ENCODE results near the gene GIPR. TPM values are rescaled to one million over a fixed set of nuclear protein-coding genes. Genes with fewer than 3 reads are reported as not detected.
"Not testable (repeated sequence)": the region's sequence is repeated elsewhere in the genome, so short reads cannot be mapped to it uniquely, and the experiment has no call there.

GIPR gene
- total RNA-seq, 1 donor from 2014 or later, result 0.76 TPM

DNA sequence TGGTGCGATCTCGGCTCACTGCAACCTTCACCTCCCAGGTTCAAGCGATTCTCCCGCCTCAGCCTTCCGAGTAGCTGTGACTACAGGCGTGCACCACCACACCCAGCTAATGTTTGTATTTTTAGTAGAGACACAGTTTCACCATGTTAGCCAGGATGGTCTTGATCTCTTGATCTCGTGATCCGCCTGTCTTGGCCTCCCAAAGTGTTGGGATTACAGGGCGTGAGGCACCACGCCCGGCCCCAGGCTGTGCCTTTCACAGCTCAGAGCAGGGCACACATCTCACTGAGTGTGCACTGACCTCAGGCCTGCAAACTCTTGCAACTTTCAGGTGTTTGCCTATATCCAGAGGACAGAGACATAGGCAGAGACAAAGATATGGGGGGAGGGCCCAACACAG, 17.0 kb downstream of the GIPR start:
- DNase-seq (ENCODE audit: extremely low read depth, low read depth, low spot score), result not testable (repeated sequence)

GRCh38 chr19:45687599-45687998, 19.6 kb downstream of the GIPR start:
- no peak for DNase-seq (ENCODE audit: extremely low read depth, low read depth, low spot score)

GRCh38 chr19:45691516-45692186, 23.6 kb downstream of the GIPR start, which contains the start of gene SNRPD2:
Gene SNRPD2 (minus strand): TSS chr19:45691953. CDS start chr19:45691888, 65 bp downstream.
- DNase-seq (ENCODE audit: extremely low read depth, low read depth, low spot score), result peak; percentile 77

- peak; percentile 98 for DNase-seq (ENCODE audit: extremely low read depth, low read depth, low spot score)
Observed at GRCh38 chr19:45692187-45693105, 24.4 kb downstream of the GIPR start, which contains the start of gene QPCTL. Gene QPCTL (plus strand): TSS chr19:45692666. CDS start chr19:45692704, 38 bp downstream.

- DNase-seq (ENCODE audit: extremely low read depth, low read depth, low spot score), result no peak
Observed at GRCh38 chr19:45693106-45693788, 25.2 kb downstream of the GIPR start.

- no peak for DNase-seq (ENCODE audit: extremely low read depth, low read depth, low spot score)
Observed at GRCh38 chr19:45701676-45702075, 33.7 kb downstream of the GIPR start.

DNA sequence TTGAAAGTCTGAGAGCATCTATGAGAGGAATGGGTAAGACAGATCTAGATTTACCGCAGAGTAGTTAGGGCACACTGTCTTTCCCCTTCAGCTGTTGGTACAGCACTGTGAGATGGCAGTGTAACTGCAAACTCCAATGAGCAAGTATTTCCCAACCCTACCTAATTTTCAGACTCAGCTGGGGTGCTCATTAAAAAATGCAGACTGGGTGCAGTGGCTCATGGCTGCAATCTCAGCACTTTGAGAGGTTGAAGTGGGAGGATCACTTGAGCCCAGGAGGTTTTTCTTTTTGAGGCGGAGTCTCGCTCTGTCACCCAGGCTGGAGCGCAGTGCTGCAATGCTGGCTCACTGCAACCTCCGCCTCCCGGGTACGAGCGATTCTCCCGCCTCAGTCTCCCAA, 37.1 kb downstream of the GIPR start:
- no peak for DNase-seq (ENCODE audit: extremely low read depth, low read depth, low spot score)

GRCh38 chr19:45705710-45706415, 37.8 kb downstream of the GIPR start:
- no peak for DNase-seq (ENCODE audit: extremely low read depth, low read depth, low spot score)

DNA sequence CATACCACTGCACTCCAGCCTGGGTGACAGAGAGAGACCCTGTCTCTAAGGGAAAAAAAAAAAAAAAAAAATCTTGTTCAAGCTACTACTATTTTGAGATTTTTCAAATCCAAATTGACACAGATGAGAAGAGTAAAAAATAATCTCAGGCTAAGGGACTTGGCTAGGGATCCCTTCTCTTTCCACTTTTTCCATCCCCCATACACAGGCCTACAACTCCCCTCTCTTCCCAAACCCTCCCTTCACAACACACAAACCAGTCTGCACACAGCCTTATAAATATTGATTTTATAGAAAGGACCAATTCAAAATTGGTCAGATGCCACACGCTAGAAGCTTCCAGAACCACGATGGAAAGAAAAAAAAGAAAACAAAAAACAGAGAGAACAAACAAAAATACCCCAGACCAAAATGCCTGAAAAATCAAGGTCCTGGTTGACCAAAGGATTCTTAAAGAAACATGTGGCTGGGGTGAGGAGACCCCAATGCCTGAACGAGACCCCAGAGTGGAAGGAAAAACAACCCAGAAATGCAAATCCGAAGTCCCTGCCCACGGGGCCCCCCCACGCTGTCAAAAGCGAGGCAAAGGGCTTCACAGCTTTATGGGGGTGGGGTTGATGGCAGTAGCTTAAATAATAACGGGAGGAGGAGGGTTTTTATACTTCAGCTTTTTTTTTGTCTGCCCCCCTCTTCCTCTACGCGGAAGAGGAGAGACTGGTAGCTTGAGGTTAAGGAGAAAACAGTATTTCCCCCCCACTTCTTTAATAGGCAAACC, 42.5 kb downstream of the GIPR start:
- DNase-seq (ENCODE audit: extremely low read depth, low read depth, low spot score), result no peak

DNA sequence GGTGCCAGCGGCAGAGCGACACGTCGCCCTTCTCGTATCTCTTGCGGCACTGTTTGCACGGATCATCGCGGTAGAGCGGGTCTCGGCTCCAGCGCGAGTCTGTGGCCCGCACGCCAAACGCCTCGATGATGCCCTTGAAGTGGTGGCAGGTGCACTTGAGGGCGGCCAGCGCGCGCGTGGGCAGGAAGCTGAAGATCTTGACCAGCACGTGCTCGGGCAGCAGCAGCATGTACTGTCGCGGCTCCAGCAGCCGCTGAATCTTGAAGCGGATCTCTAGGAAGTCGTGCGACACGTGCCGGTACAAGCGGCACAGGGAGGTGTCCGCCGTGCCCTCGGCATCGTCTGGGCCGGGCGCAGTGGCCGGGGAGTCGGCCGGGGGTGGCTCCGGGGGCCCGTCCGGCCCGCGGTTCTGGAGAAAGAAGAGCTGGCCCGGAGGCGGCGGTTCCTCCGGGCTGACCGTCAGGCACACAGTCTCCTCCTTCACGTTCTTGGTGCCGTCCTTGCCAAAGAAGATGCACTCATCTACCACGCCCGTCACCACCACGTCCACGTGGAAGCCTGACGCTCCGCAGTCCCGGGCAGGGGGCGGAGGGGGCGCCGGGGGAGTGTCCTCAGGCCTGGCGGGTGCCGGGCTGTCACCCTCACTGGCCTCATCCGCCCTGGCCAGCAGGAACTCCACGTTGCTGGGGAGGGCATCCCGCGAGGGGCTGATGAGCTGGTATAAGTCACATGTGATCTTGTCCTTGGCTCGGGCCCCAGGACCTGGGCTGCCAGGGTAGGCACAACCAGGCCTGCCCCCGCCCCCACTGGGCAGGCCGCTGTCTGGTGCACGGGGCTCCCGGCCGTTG, 44.1 kb downstream of the GIPR start:
- DNase-seq (ENCODE audit: extremely low read depth, low read depth, low spot score), result no peak

- DNase-seq (ENCODE audit: extremely low read depth, low read depth, low spot score), result no peak
Observed at GRCh38 chr19:45712699-45713067, 44.7 kb downstream of the GIPR start.

GRCh38 chr19:45713141-45713540, 45.1 kb downstream of the GIPR start:
- DNase-seq (ENCODE audit: extremely low read depth, low read depth, low spot score), result no peak

- no peak for DNase-seq (ENCODE audit: extremely low read depth, low read depth, low spot score)
Observed at GRCh38 chr19:45715139-45715538, 47.1 kb downstream of the GIPR start.

DNA sequence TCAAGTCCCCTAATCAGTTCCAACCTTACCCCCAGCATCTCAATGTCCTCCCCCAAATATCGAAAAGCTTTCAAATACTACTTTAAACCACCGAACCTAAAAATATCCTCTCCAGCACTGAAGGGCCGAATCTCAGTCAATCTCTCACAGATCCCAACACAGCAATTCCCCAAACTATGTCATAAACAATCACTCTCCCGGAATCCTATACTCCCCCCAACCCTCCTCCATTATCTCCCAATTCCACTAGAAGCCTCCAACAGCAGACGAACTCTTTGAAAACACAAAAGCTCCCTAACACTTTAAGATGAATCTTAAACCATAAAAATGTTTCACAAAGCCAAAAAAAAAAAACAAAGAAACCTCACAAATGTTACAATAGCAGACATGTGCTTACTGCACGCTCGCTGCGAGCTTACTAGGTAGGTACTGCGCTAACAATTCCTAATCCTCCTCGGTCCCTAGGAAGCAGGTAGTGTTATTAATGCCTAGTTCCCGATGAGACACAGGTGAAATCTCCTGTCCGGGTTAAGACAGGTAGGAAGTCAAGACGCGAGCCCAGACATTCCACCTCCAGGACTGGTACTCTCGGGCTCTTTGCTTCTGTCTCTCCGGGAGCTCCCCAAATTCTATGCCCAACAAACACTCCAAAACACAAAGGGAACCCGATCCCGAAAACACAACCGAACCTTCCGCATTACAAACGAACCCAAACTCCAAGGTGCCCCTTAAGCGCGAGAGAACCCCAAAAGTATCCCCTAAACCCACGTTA, 48.5 kb downstream of the GIPR start:
- DNase-seq (ENCODE audit: extremely low read depth, low read depth, low spot score), result no peak

- DNase-seq (ENCODE audit: extremely low read depth, low read depth, low spot score), result peak; percentile 96
Observed at GRCh38 chr19:45717131-45717982, 49.3 kb downstream of the GIPR start.

GRCh38 chr19:45717983-45718650, 50.1 kb downstream of the GIPR start:
- DNase-seq (ENCODE audit: extremely low read depth, low read depth, low spot score), result no peak

- DNase-seq (ENCODE audit: extremely low read depth, low read depth, low spot score), result not testable (repeated sequence)
Observed at GRCh38 chr19:45720065-45720464, 52.0 kb downstream of the GIPR start.
